Measurements from ENCODE around the gene REC114.

- TF ChIP-seq CTCF (IDR thresholded peaks at IDR 0.05) (no peak), EZH2 (IDR thresholded peaks at IDR 0.05; ENCODE audit: borderline replicate concordance, insufficient read depth, low read depth, low read length, poor library complexity, severe bottlenecking) (no peak)
Measured at GRCh38 chr15:73395671-73396070, 47.3 kb upstream of the REC114 start.
